Stimulated activated CD8-positive, alpha-beta memory T cell treated with anti-CD3 and anti-CD28 coated beads, Interleukin-12 subunit alpha, Interleukin-12 subunit beta, amount 100 ng/mL, for 4 hours (primary cell): ENCODE results near the gene GPC6.

Source experiments
- DNase-seq: peaks from one replicate; pipeline ENCODE4 v3.0.0-alpha.2; 2020; ENCODE audit warnings: low read depth

Gene GPC6

GRCh38 chr13:93268327-93269028 lies 41.9 kb downstream of the GPC6 start:
- DNase-seq = no peak

GRCh38 chr13:93270769-93271742 lies 44.4 kb downstream of the GPC6 start:
- no peak for DNase-seq

GRCh38 chr13:93279982-93280381 lies 53.4 kb downstream of the GPC6 start:
- no peak for DNase-seq

- DNase-seq = no peak
These were observed 54.1 kb downstream of the GPC6 start for GRCh38 chr13:93280688-93281087.

GRCh38 chr13:93283255-93283654 lies 56.6 kb downstream of the GPC6 start:
- DNase-seq = no peak

- DNase-seq = no peak
These were observed 57.5 kb downstream of the GPC6 start for GRCh38 chr13:93284064-93284463.

GRCh38 chr13:93286047-93286446 lies 59.4 kb downstream of the GPC6 start:
- DNase-seq = no peak

GRCh38 chr13:93289053-93289452 lies 62.4 kb downstream of the GPC6 start:
- no peak for DNase-seq

- DNase-seq = no peak
These were observed 63.2 kb downstream of the GPC6 start for GRCh38 chr13:93289842-93290241.

GRCh38 chr13:93290503-93290902 lies 63.9 kb downstream of the GPC6 start:
- DNase-seq = no peak

GRCh38 chr13:93292366-93292765 lies 65.8 kb downstream of the GPC6 start:
- DNase-seq = no peak

- DNase-seq = no peak
These were observed 67.1 kb downstream of the GPC6 start for GRCh38 chr13:93293710-93294109.

- no peak for DNase-seq
These were observed 70.0 kb downstream of the GPC6 start for GRCh38 chr13:93296584-93296983.

GRCh38 chr13:93298713-93299112 lies 72.1 kb downstream of the GPC6 start:
- no peak for DNase-seq

GRCh38 chr13:93304134-93304533 lies 77.5 kb downstream of the GPC6 start:
- DNase-seq = no peak

- DNase-seq = no peak
These were observed 78.4 kb downstream of the GPC6 start for GRCh38 chr13:93304868-93305613.

GRCh38 chr13:93305886-93306285 lies 79.3 kb downstream of the GPC6 start:
- DNase-seq = no peak

GRCh38 chr13:93307136-93307535 lies 80.5 kb downstream of the GPC6 start:
- DNase-seq = no peak

GRCh38 chr13:93307651-93308050 lies 81.0 kb downstream of the GPC6 start:
- no peak for DNase-seq

- no peak for DNase-seq
These were observed 83.4 kb downstream of the GPC6 start for GRCh38 chr13:93309886-93310523.

- no peak for DNase-seq
These were observed 90.2 kb downstream of the GPC6 start for GRCh38 chr13:93316841-93317240.
